Stimulated activated CD8-positive, alpha-beta memory T cell treated with anti-CD3 and anti-CD28 coated beads, Interleukin-7, amount 100 ng/mL, for 1 hour (primary cell): ENCODE data around the gene SLX4.
"Not testable (repeated sequence)": the region's sequence is repeated elsewhere in the genome, so short reads cannot be mapped to it uniquely, and the experiment has no call there.

Source experiments
- DNase-seq, 2 donors: peaks; one replicate each; pipeline ENCODE4 v3.0.0-alpha.2; 2020; ENCODE audit warnings: low read depth in 2 of 2

The SLX4 gene

GRCh38 chr16:3640632-3641501 lies 29.5 kb upstream of the SLX4 start:
- no peak for DNase-seq

- no peak for DNase-seq
These were observed 28.8 kb upstream of the SLX4 start for GRCh38 chr16:3640207-3640606.

GRCh38 chr16:3638916-3639644 lies 27.7 kb upstream of the SLX4 start:
- DNase-seq = no peak

- DNase-seq = no peak
These were observed 26.0 kb upstream of the SLX4 start for GRCh38 chr16:3637371-3637923.

GRCh38 chr16:3625911-3626732 lies 14.7 kb upstream of the SLX4 start:
- DNase-seq = no peak

GRCh38 chr16:3625331-3625730 lies 13.9 kb upstream of the SLX4 start:
- DNase-seq = no peak

GRCh38 chr16:3623642-3624041 lies 12.2 kb upstream of the SLX4 start:
- no peak for DNase-seq

GRCh38 chr16:3618769-3619141 lies 7.3 kb upstream of the SLX4 start:
- DNase-seq = no peak

- DNase-seq = no peak
These were observed 1.4 kb upstream of the SLX4 start for GRCh38 chr16:3612510-3613466.

GRCh38 chr16:3610698-3611145 lies 684 bp downstream of the SLX4 start:
- no peak for DNase-seq

- no peak for DNase-seq
These were observed 1.3 kb downstream of the SLX4 start for GRCh38 chr16:3609895-3610697.

- not testable (repeated sequence) for DNase-seq
These were observed 2.4 kb downstream of the SLX4 start for GRCh38 chr16:3608976-3609375.

- no peak for DNase-seq
These were observed 3.3 kb downstream of the SLX4 start for GRCh38 chr16:3608069-3608468.

- DNase-seq = no peak
These were observed 3.8 kb downstream of the SLX4 start for GRCh38 chr16:3607634-3608033.

GRCh38 chr16:3607161-3607560 lies 4.2 kb downstream of the SLX4 start:
- no peak for DNase-seq

- no peak for DNase-seq
These were observed 5.0 kb downstream of the SLX4 start for GRCh38 chr16:3606441-3606840.

GRCh38 chr16:3602320-3602653 lies 9.1 kb downstream of the SLX4 start:
- DNase-seq = no peak

- no peak for DNase-seq
These were observed 9.6 kb downstream of the SLX4 start for GRCh38 chr16:3601614-3602319.

GRCh38 chr16:3599922-3600321 lies 11.5 kb downstream of the SLX4 start:
- DNase-seq = no peak
